Skeletal muscle cell (primary cell): ENCODE data around the gene SMAD5.
A peak's percentile ranks its signal among the peaks of the same experiment; 100 is the strongest.

Experiments used
- DNase-seq: peaks from one replicate; pipeline ENCODE4 v3.0.0-alpha.2; 2010; ENCODE audit warnings: low read depth
- H3K4me3 ChIP-seq: 2 replicates; pipeline ENCODE4 v1.5.1; 2011; ENCODE audit warnings: low read depth, mild to moderate bottlenecking, control low read depth, low read length, moderate library complexity

SMAD5 gene

GRCh38 chr5:136192526-136193321 lies 60.1 kb downstream of the SMAD5 start, which contains the start of gene SMIM32:
SMIM32 (minus strand) TSS chr5:136193162; CDS start chr5:136192524, 638 bp downstream.
- H3K4me3 ChIP-seq, result peak within 1 kb of the TSS; percentile 34
- no peak for DNase-seq

GRCh38 chr5:136193322-136193935 lies 60.8 kb downstream of the SMAD5 start:
- no peak overlapping the region for H3K4me3 ChIP-seq
- DNase-seq, result no peak

GRCh38 chr5:136194576-136194975 lies 61.9 kb downstream of the SMAD5 start:
- DNase-seq, result no peak
- no peak overlapping the region for H3K4me3 ChIP-seq

- no peak overlapping the region for H3K4me3 ChIP-seq
- no peak for DNase-seq
Measured at GRCh38 chr5:136195971-136196820, 63.6 kb downstream of the SMAD5 start.

- no peak for DNase-seq
- no peak overlapping the region for H3K4me3 ChIP-seq
Measured at GRCh38 chr5:136197462-136198142, 65.0 kb downstream of the SMAD5 start.

GRCh38 chr5:136198453-136198852 lies 65.8 kb downstream of the SMAD5 start:
- H3K4me3 ChIP-seq, result no peak overlapping the region
- no peak for DNase-seq

- no peak overlapping the region for H3K4me3 ChIP-seq
- no peak for DNase-seq
Measured at GRCh38 chr5:136199408-136199807, 66.8 kb downstream of the SMAD5 start.

GRCh38 chr5:136200130-136200529 lies 67.5 kb downstream of the SMAD5 start:
- no peak overlapping the region for H3K4me3 ChIP-seq
- no peak for DNase-seq

- H3K4me3 ChIP-seq, result no peak overlapping the region
- no peak for DNase-seq
Measured at GRCh38 chr5:136200761-136201160, 68.1 kb downstream of the SMAD5 start.

GRCh38 chr5:136201870-136202269 lies 69.2 kb downstream of the SMAD5 start:
- DNase-seq, result no peak
- H3K4me3 ChIP-seq, result no peak overlapping the region

- DNase-seq, result no peak
Measured at GRCh38 chr5:136202469-136203205, 70.0 kb downstream of the SMAD5 start.

GRCh38 chr5:136203303-136203922 lies 70.8 kb downstream of the SMAD5 start:
- H3K4me3 ChIP-seq, result no peak overlapping the region
- no peak for DNase-seq

More at GRCh38 chr5:136202469-136203205, 70.0 kb downstream of the SMAD5 start:
- H3K4me3 ChIP-seq, result no peak overlapping the region

GRCh38 chr5:136205061-136205702 lies 72.5 kb downstream of the SMAD5 start:
- no peak for DNase-seq
- H3K4me3 ChIP-seq, result no peak overlapping the region

- DNase-seq, result no peak
- H3K4me3 ChIP-seq, result no peak overlapping the region
Measured at GRCh38 chr5:136205941-136206340, 73.3 kb downstream of the SMAD5 start.

- no peak for DNase-seq
- no peak overlapping the region for H3K4me3 ChIP-seq
Measured at GRCh38 chr5:136206361-136206760, 73.7 kb downstream of the SMAD5 start.

GRCh38 chr5:136207631-136208030 lies 75.0 kb downstream of the SMAD5 start:
- DNase-seq, result no peak
- no peak overlapping the region for H3K4me3 ChIP-seq

GRCh38 chr5:136208916-136209315 lies 76.3 kb downstream of the SMAD5 start:
- no peak for DNase-seq

GRCh38 chr5:136209346-136209910 lies 76.8 kb downstream of the SMAD5 start:
- no peak overlapping the region for H3K4me3 ChIP-seq
- DNase-seq, result no peak

More at GRCh38 chr5:136208916-136209315, 76.3 kb downstream of the SMAD5 start:
- H3K4me3 ChIP-seq, result no peak overlapping the region
